ENCODE data around the gene TMEM151B. TPM values are rescaled to one million over a fixed set of nuclear protein-coding genes. Genes with fewer than 3 reads are reported as not detected.
A peak's percentile ranks its signal among the peaks of the same experiment; 100 is the strongest.

The TMEM151B gene
- total RNA-seq, 1 experiment from 2014 or later = not detected

- Histone ChIP-seq H3K9me3 (ENCODE audit: control insufficient read depth in 1 of 2, insufficient read depth in 1 of 2, low read depth in 1 of 2, low read length in 2 of 2) (no peaks in the 10 kb centered on the region), H3K4me2 (ENCODE audit: low read length) (peak overlapping the region; percentile 99), H3K9me2 (ENCODE audit: insufficient read depth) (no peaks in the 10 kb centered on the region), H3K36me3 (ENCODE audit: control insufficient read depth in 1 of 2, insufficient read depth in 2 of 2, low read length in 2 of 2) (no peaks in the 10 kb centered on the region), H3K27me3 (ENCODE audit: insufficient read depth, low read length) (no peaks in the 10 kb centered on the region), H3K4me1 (ENCODE audit: control insufficient read depth in 1 of 2, insufficient read depth in 2 of 2, low read length in 2 of 2) (peaks cover 7 to 26% of the 10 kb centered on the region in 2 experiments), H4K20me1 (ENCODE audit: insufficient read depth) (no peaks in the 10 kb centered on the region), H3K9ac (ENCODE audit: low read length) (peak overlapping the region; percentile 88; the same call in 1 of the 2 replicates), H3K27ac (ENCODE audit: low read depth, low read length) (no peak overlapping the region; the same call in 1 of the 2 replicates), H2AFZ (ENCODE audit: low read depth, low read length, poor library complexity, severe bottlenecking) (no peak overlapping the region), H3K79me2 (ENCODE audit: insufficient read depth, low read length) (peaks cover 25% of the 10 kb centered on the region; the same call in 1 of the 2 replicates), H3K4me3 (replicated peaks in 1 of 2; ENCODE audit: low read depth in 1 of 2, low read length in 2 of 2) (peak overlapping the region; percentile 88 to 92; a peak in 3 of 4 replicates)
- ChIA-PET RAD21 (ENCODE audit: low non-redundant PET in 1 of 2, low total read pairs in 2 of 2, uncharacterized antibody in 2 of 2, unreplicated experiment in 2 of 2) (no interaction called here), POLR2A (no interaction called here), CTCF (interaction anchor here (1.4 kb wide), 1 partner anchor 9 kb away, joined by 3 read pairs; no protein-coding TSS in a partner anchor)
- no TSS peak for BruUV-seq (replicated peaks)
- TF ChIP-seq ZNF274 (IDR thresholded peaks at IDR 0.05; ENCODE audit: low read depth, low read length) (no peak), EGR1 (IDR thresholded peaks at IDR 0.05; ENCODE audit: low read depth) (0 out of 2 replicates have a peak, but pooled peaks have one; percentile 18)
- no peak for DNase-seq (ENCODE audit: low read depth, low spot score)
- ATAC-seq = no peak
- intact Hi-C loops (cut with micrococcal nuclease) = loop anchor here (5.0 kb wide), 1 partner anchor 192 kb away; no protein-coding TSS in a partner anchor
Observed at GRCh38 chr6:44265722-44266233, 4.5 kb upstream of the TMEM151B start.

- Histone ChIP-seq H4K20me1 (ENCODE audit: insufficient read depth) (no peaks in the 10 kb centered on the region), H3K4me2 (ENCODE audit: low read length) (no peak overlapping the region), H2AFZ (ENCODE audit: low read depth, low read length, poor library complexity, severe bottlenecking) (no peak overlapping the region), H3K9me2 (ENCODE audit: insufficient read depth) (no peaks in the 10 kb centered on the region), H3K4me3 (replicated peaks in 1 of 2; ENCODE audit: low read depth in 1 of 2, low read length in 2 of 2) (no peak overlapping the region), H3K79me2 (ENCODE audit: insufficient read depth, low read length) (peaks cover 25% of the 10 kb centered on the region; the same call in 1 of the 2 replicates), H3K9me3 (ENCODE audit: control insufficient read depth in 1 of 2, insufficient read depth in 1 of 2, low read depth in 1 of 2, low read length in 2 of 2) (no peaks in the 10 kb centered on the region), H3K4me1 (ENCODE audit: control insufficient read depth in 1 of 2, insufficient read depth in 2 of 2, low read length in 2 of 2) (peaks cover 7 to 26% of the 10 kb centered on the region in 2 experiments), H3K27me3 (ENCODE audit: insufficient read depth, low read length) (no peaks in the 10 kb centered on the region), H3K9ac (ENCODE audit: low read length) (no peak overlapping the region), H3K36me3 (ENCODE audit: control insufficient read depth in 1 of 2, insufficient read depth in 2 of 2, low read length in 2 of 2) (no peaks in the 10 kb centered on the region), H3K27ac (ENCODE audit: low read depth, low read length) (no peak overlapping the region)
- POLR2A ChIA-PET = interaction anchor here (1.2 kb wide), 1 partner anchor 10 kb away, joined by 3 read pairs; the partner anchor contains the start of gene SLC35B2
- BruUV-seq (replicated peaks) = no TSS peak
- RAD21 ChIA-PET (ENCODE audit: low non-redundant PET in 1 of 2, low total read pairs in 2 of 2, uncharacterized antibody in 2 of 2, unreplicated experiment in 2 of 2) = interaction anchor here in 1 of 2 experiments (0.6 kb wide), 1 partner anchor 73 kb away, joined by 3 read pairs; no protein-coding TSS in a partner anchor
- DNase-seq (ENCODE audit: low read depth, low spot score) = no peak
- intact Hi-C loops (cut with micrococcal nuclease) = loop anchor here (5.0 kb wide), 1 partner anchor 191 kb away; no protein-coding TSS in a partner anchor
- ATAC-seq = no peak
- CTCF ChIA-PET = interaction anchor here (1.2 to 2.9 kb wide), 3 partner anchors 10 to 71 kb away, joined by 3 to 36 read pairs (median 6); no protein-coding TSS in a partner anchor
- TF ChIP-seq SRF (IDR thresholded peaks at IDR 0.05; ENCODE audit: low read depth) = no peak
- TF ChIP-seq TCF7L2 (IDR thresholded peaks at IDR 0.05; ENCODE audit: borderline replicate concordance, extremely low read depth, insufficient read depth, insufficient read length) = no peak
- no peak for TF ChIP-seq YY1 (IDR thresholded peaks at IDR 0.05; ENCODE audit: extremely low read depth, insufficient replicate concordance, low read depth, low read length)
- TF ChIP-seq MAX (IDR thresholded peaks at IDR 0.05) = no peak
- TF ChIP-seq ZFX (IDR thresholded peaks at IDR 0.05) = no peak
- TF ChIP-seq CBX3 (IDR thresholded peaks at IDR 0.05; ENCODE audit: low read depth) = no peak
- TF ChIP-seq FOSL1 (IDR thresholded peaks at IDR 0.05; ENCODE audit: low read depth) = no peak
- no peak for TF ChIP-seq ATF3 (IDR thresholded peaks at IDR 0.05)
- TF ChIP-seq EZH2 (IDR thresholded peaks at IDR 0.05) = no peak
- no peak for TF ChIP-seq RAD21 (IDR thresholded peaks at IDR 0.05; ENCODE audit: low read depth)
- TF ChIP-seq SP1 (IDR thresholded peaks at IDR 0.05; ENCODE audit: low read depth) = no peak
- no peak for TF ChIP-seq SIN3A (IDR thresholded peaks at IDR 0.05; ENCODE audit: low read depth)
- TF ChIP-seq ELF1 (IDR thresholded peaks at IDR 0.05; ENCODE audit: borderline replicate concordance, low read depth) = no peak
- TF ChIP-seq CEBPB (IDR thresholded peaks at IDR 0.05; ENCODE audit: low read depth) = no peak
- TF ChIP-seq CTCF (IDR thresholded peaks at IDR 0.05 in 2 of 3, conservative IDR thresholded peaks at IDR 0.05 in 1 of 3; ENCODE audit: borderline replicate concordance in 1 of 3, insufficient read depth in 1 of 3, low read depth in 2 of 3, low read length in 2 of 3) = no peak
Observed at GRCh38 chr6:44266347-44266746, 3.9 kb upstream of the TMEM151B start.

All from HCT116 (cell line).